Esophagus muscularis mucosa (tissue), 4 donors: ENCODE measurements around the gene PEA15.

Experiments
- EP300 ChIP-seq: sonication (generic); formaldehyde crosslinking; IDR thresholded peaks from one replicate; pipeline ENCODE4 v1.6.1; 2017; ENCODE audit warnings: antibody characterized with exemption
- POLR2A ChIP-seq: fragments of 450-650 bp; IDR thresholded peaks from one replicate; pipeline ENCODE4 v1.6.1; 2017; ENCODE audit warnings: antibody characterized with exemption, moderate library complexity, mild to moderate bottlenecking, low read depth
- POLR2AphosphoS5 ChIP-seq, 2 donors: sonication (generic); formaldehyde crosslinking; IDR thresholded peaks; one replicate each; pipeline ENCODE4 v1.6.1; 2017; ENCODE audit warnings: antibody characterized with exemption in 2 of 2
- TF ChIP-seq, protein P1 (sequence below), 3 experiments: fragments of 200-600 bp in 2 of 3; fragments of 450-650 bp in 1 of 3; sonication (generic) in 2 of 3; IDR thresholded peaks; one replicate each; pipeline ENCODE4 v1.5.1; 2017 to 2019; ENCODE audit warnings: antibody characterized with exemption in 3 of 3, mild to moderate bottlenecking in 2 of 3, moderate library complexity in 1 of 3

DNA sequence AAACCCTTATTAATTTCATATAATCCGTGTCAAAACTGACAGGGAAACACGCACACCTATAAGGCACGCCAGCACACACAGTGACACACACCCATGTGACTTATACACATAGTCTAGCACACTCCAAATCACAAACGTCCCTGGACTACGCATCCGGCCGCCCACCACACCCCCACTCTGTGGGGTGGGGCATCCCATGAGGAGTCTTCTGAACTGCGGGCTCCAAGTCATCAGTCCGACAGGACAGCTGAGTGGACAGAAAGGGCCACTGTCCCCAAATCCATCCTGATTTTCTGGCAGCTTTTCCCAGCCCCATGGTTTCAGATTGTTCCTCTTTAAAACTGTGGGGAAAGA lies 829 bp downstream of the PEA15 start:
- TF ChIP-seq EP300 (no peak), POLR2A (no peak), POLR2AphosphoS5 (IDR thresholded peaks at IDR 0.05) (no peak)
- TF ChIP-seq, protein P1, sequence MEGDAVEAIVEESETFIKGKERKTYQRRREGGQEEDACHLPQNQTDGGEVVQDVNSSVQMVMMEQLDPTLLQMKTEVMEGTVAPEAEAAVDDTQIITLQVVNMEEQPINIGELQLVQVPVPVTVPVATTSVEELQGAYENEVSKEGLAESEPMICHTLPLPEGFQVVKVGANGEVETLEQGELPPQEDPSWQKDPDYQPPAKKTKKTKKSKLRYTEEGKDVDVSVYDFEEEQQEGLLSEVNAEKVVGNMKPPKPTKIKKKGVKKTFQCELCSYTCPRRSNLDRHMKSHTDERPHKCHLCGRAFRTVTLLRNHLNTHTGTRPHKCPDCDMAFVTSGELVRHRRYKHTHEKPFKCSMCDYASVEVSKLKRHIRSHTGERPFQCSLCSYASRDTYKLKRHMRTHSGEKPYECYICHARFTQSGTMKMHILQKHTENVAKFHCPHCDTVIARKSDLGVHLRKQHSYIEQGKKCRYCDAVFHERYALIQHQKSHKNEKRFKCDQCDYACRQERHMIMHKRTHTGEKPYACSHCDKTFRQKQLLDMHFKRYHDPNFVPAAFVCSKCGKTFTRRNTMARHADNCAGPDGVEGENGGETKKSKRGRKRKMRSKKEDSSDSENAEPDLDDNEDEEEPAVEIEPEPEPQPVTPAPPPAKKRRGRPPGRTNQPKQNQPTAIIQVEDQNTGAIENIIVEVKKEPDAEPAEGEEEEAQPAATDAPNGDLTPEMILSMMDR (IDR thresholded peaks at IDR 0.05) = no peak
